LNCaP clone FGC (cell line): ENCODE results near the gene FBXL7.

Experiments used
- DNase-seq: peaks from one replicate; pipeline ENCODE4 v3.0.0-alpha.2; 2011; ENCODE audit warnings: low read depth
- H3K4me3 ChIP-seq: 2 replicates; pipeline ENCODE4 v1.5.1; 2011; ENCODE audit warnings: mild to moderate bottlenecking, low read depth, low read length, control low read depth
- CTCF ChIP-seq: IDR thresholded peaks from 2 replicates; pipeline ENCODE4 v1.5.1; 2012; ENCODE audit warnings: mild to moderate bottlenecking; ENCODE audit not compliant: control insufficient read depth, insufficient read depth; ENCODE audit errors: extremely low read depth

The FBXL7 gene

GRCh38 chr5:15623794-15624193, 123.8 kb downstream of the FBXL7 start:
- H3K4me3 ChIP-seq, result no peak overlapping the region
- no peak for DNase-seq
- no peak for TF ChIP-seq CTCF

GRCh38 chr5:15627109-15627508, 127.1 kb downstream of the FBXL7 start:
- no peak for TF ChIP-seq CTCF
- DNase-seq, result no peak
- H3K4me3 ChIP-seq, result no peak overlapping the region

- DNase-seq, result no peak
- H3K4me3 ChIP-seq, result no peak overlapping the region
- TF ChIP-seq CTCF, result no peak
Measured at GRCh38 chr5:15627647-15628046, 127.7 kb downstream of the FBXL7 start.

GRCh38 chr5:15630441-15630840, 130.5 kb downstream of the FBXL7 start:
- TF ChIP-seq CTCF, result no peak
- H3K4me3 ChIP-seq, result no peak overlapping the region

GRCh38 chr5:15634591-15635288, 134.8 kb downstream of the FBXL7 start:
- DNase-seq, result no peak
- TF ChIP-seq CTCF, result no peak
- no peak overlapping the region for H3K4me3 ChIP-seq

More at GRCh38 chr5:15630441-15630840, 130.5 kb downstream of the FBXL7 start:
- DNase-seq, result no peak

- DNase-seq, result no peak
- H3K4me3 ChIP-seq, result no peak overlapping the region
- no peak for TF ChIP-seq CTCF
Measured at GRCh38 chr5:15635289-15635616, 135.3 kb downstream of the FBXL7 start.

GRCh38 chr5:15637345-15637744, 137.4 kb downstream of the FBXL7 start:
- no peak for TF ChIP-seq CTCF
- no peak overlapping the region for H3K4me3 ChIP-seq
- DNase-seq, result no peak
